A673 (cell line): ENCODE data around the gene RSPH10B2.
"Not testable (repeated sequence)": the region's sequence is repeated elsewhere in the genome, so short reads cannot be mapped to it uniquely, and the experiment has no call there.

Experiments used
- CTCF ChIP-seq: fragments of 300-800, 200-600 bp; sonication (generic); conservative IDR thresholded peaks from 2 replicates; pipeline ENCODE4 v1.5.1; 2017; ENCODE audit warnings: low read depth, mild to moderate bottlenecking, antibody characterized with exemption, low read length, moderate library complexity, mixed read lengths
- EZH2 ChIP-seq: fragments of 200-600 bp; sonication (generic); IDR thresholded peaks from 2 replicates; pipeline ENCODE4 v1.6.1; 2017; ENCODE audit warnings: borderline replicate concordance, low read depth, mild to moderate bottlenecking, mixed read lengths, antibody characterized with exemption, low read length; ENCODE audit not compliant: poor library complexity, severe bottlenecking

- not testable (repeated sequence) for TF ChIP-seq CTCF, EZH2
These were observed 88.5 kb downstream of the RSPH10B2 start for GRCh38 chr7:6842278-6842921.
